RWPE2 (cell line): ENCODE measurements around the gene CCNB2.
A peak's percentile ranks its signal among the peaks of the same experiment; 100 is the strongest.

Experiments used
- ATAC-seq: fragments of 200-7000 bp; cut with Tn5 transposase; 3 replicates; pipeline ENCODE4 v1.9.1; 2021; ENCODE audit warnings: low read depth
- DNase-seq: peaks from one replicate; pipeline ENCODE4 v3.0.0-alpha.2; 2020; ENCODE audit warnings: low spot score
- H3K27ac ChIP-seq: fragments of 450-650 bp; 2 replicates; pipeline ENCODE4 v1.5.1; 2017; ENCODE audit warnings: mild to moderate bottlenecking; ENCODE audit not compliant: poor library complexity, severe bottlenecking
- H3K27me3 ChIP-seq: fragments of 250-450 bp; sonication (Bioruptor Pico); 2 replicates; pipeline ENCODE4 v1.5.1; 2021; ENCODE audit warnings: mild to moderate bottlenecking, moderate library complexity; ENCODE audit not compliant: insufficient read depth, poor library complexity, severe bottlenecking
- H3K36me3 ChIP-seq: fragments of 250-450 bp; sonication (Bioruptor Pico); 2 replicates; pipeline ENCODE4 v1.5.1; 2020; ENCODE audit warnings: low read depth, mild to moderate bottlenecking, moderate library complexity
- H3K4me1 ChIP-seq: fragments of 250-450 bp; sonication (Bioruptor Pico); 2 replicates; pipeline ENCODE4 v1.5.1; 2021; ENCODE audit warnings: mild to moderate bottlenecking, moderate library complexity; ENCODE audit not compliant: insufficient read depth, poor library complexity, severe bottlenecking
- H3K4me3 ChIP-seq: fragments of 250-450 bp; sonication (Bioruptor Pico); 2 replicates; pipeline ENCODE4 v1.5.1; 2021; ENCODE audit warnings: mild to moderate bottlenecking, moderate library complexity; ENCODE audit not compliant: severe bottlenecking
- H3K9me3 ChIP-seq: fragments of 250-450 bp; sonication (Bioruptor Pico); 2 replicates; pipeline ENCODE4 v1.5.1; 2021; ENCODE audit warnings: mild to moderate bottlenecking, moderate library complexity; ENCODE audit not compliant: severe bottlenecking
- CTCF ChIP-seq: fragments of 450-650 bp; IDR thresholded peaks from one replicate; pipeline ENCODE4 v1.5.1; 2017; ENCODE audit warnings: mild to moderate bottlenecking, moderate library complexity; ENCODE audit not compliant: poor library complexity, severe bottlenecking

The CCNB2 gene

GRCh38 chr15:59172289-59172901 lies 67.4 kb downstream of the CCNB2 start:
- no peak for TF ChIP-seq CTCF
- peaks cover 52% of the 10 kb centered on the region for H3K4me1 ChIP-seq
- H3K27me3 ChIP-seq = no peaks in the 10 kb centered on the region
- H3K27ac ChIP-seq = peak overlapping the region; percentile 85
- no peak overlapping the region for H3K4me3 ChIP-seq
- peaks cover 77% of the 10 kb centered on the region for H3K36me3 ChIP-seq
- ATAC-seq = no peak
- H3K9me3 ChIP-seq = no peaks in the 10 kb centered on the region
- peak; percentile 15 for DNase-seq

GRCh38 chr15:59173194-59173593 lies 68.2 kb downstream of the CCNB2 start:
- Histone ChIP-seq H3K4me1 (peaks cover 44% of the 10 kb centered on the region), H3K27me3 (no peaks in the 10 kb centered on the region), H3K4me3 (no peak overlapping the region), H3K27ac (no peak overlapping the region), H3K9me3 (no peaks in the 10 kb centered on the region), H3K36me3 (peaks cover 76% of the 10 kb centered on the region)
- no peak for TF ChIP-seq CTCF
- DNase-seq (no peak), ATAC-seq (no peak)

GRCh38 chr15:59174151-59174834 lies 69.3 kb downstream of the CCNB2 start:
- no peaks in the 10 kb centered on the region for H3K27me3 ChIP-seq
- H3K4me1 ChIP-seq = peaks cover 33% of the 10 kb centered on the region
- DNase-seq (peak; percentile 14), ATAC-seq (no peak)
- no peak overlapping the region for H3K27ac ChIP-seq
- H3K9me3 ChIP-seq = no peaks in the 10 kb centered on the region
- peaks cover 75% of the 10 kb centered on the region for H3K36me3 ChIP-seq
- no peak overlapping the region for H3K4me3 ChIP-seq
- TF ChIP-seq CTCF = no peak
